Activated CD8-positive, alpha-beta T cell treated with anti-CD3 and anti-CD28 coated beads, Interleukin-2, amount 10 ng/mL, durations not matched to agents 7 days and 5 days (primary cell): ENCODE data around the gene CPD. TPM values are rescaled to one million over a fixed set of nuclear protein-coding genes. Genes with fewer than 3 reads are reported as not detected.

Experiments
- ATAC-seq: fragments of 150-1000 bp; cut with Tn5 transposase; one replicate; pipeline ENCODE4 v1.10.0; 2021; ENCODE audit warnings: moderate library complexity
- CTCF ChIA-PET: fragments of 350-600 bp; sonication (Branson Sonifier 250); formaldehyde crosslinking; loops from one replicate; lab custom pipeline; 2021; ENCODE audit warnings: antibody characterized with exemption; lab: Charles Lee
- POLR2A ChIA-PET: fragments of 350-600 bp; sonication (Branson Sonifier 250); formaldehyde crosslinking; loops from one replicate; lab custom pipeline; 2021; ENCODE audit warnings: antibody characterized with exemption; lab: Charles Lee
- DNase-seq: peaks from one replicate; pipeline ENCODE4 v3.0.0-alpha.2; 2020
- H3K27ac Mint-ChIP-seq: one replicate; pipeline ENCODE4 v1.8.0; 2021; ENCODE audit warnings: mild to moderate bottlenecking, mixed read lengths
- H3K27me3 Mint-ChIP-seq: one replicate; pipeline ENCODE4 v1.8.0; 2021; ENCODE audit warnings: low read depth, mixed read lengths
- H3K36me3 Mint-ChIP-seq: one replicate; pipeline ENCODE4 v1.8.0; 2021; ENCODE audit warnings: low read depth, mixed read lengths
- H3K4me1 Mint-ChIP-seq: one replicate; pipeline ENCODE4 v1.8.0; 2021; ENCODE audit warnings: low read depth, mixed read lengths
- H3K4me3 Mint-ChIP-seq: one replicate; pipeline ENCODE4 v1.8.0; 2021; ENCODE audit warnings: mild to moderate bottlenecking, mixed read lengths
- H3K9me3 Mint-ChIP-seq: one replicate; pipeline ENCODE4 v1.8.0; 2022; ENCODE audit warnings: mixed read lengths; ENCODE audit not compliant: insufficient read depth
- total RNA-seq, 2 experiments: library from RNA; stranded (reverse); gene quantifications; one replicate each; pipeline ENCODE4 v1.2.3, GENCODE V29; 2021

The CPD gene
- total RNA-seq, 2 experiments from 2014 or later, result 18.6 to 19.1 TPM

DNA sequence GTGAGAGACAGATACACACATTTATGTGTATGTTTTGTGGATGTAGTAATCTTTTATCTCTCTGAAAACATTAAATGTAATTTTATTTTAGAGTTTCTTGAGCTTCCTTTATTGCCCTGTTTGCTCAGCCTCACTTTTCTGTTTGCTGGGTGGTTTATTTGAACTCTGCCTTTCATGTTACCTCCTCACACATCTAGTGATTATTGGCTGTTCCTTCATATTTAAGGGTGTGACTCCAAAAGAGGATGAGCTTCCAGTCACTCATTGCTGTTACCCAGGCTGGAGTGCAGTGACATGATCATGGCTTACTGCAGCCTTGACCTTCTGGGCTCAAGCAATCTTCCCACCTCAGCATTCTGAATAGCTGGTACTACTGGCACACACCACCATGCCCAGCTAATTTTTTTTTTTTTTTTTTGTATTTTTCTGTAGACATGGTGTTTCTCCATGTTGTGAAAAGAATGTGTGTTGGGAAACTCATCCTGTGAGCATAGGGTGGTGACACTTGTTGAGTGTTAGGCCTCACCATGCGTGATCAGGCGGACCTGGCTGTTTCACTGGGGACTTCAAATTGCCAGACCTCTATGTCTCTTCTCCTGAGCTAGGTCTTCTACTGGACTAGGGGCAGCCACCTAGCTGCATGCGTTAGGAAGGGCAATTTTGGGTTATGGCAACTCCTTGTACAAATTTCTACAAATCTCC, 136.3 kb downstream of the CPD start:
- H3K27me3 Mint-ChIP-seq, result no peaks in the 10 kb centered on the region
- ChIA-PET POLR2A (no interaction called here), CTCF (interaction anchor here (1.4 kb wide), 1 partner anchor 39 kb away, joined by 3 read pairs; the partner anchor contains the start of gene GOSR1)
- H3K4me3 Mint-ChIP-seq, result no peak overlapping the region
- no peaks in the 10 kb centered on the region for H3K9me3 Mint-ChIP-seq
- ATAC-seq (no peak), DNase-seq (no peak)
- no peaks in the 10 kb centered on the region for H3K4me1 Mint-ChIP-seq
- no peak overlapping the region for H3K27ac Mint-ChIP-seq
- H3K36me3 Mint-ChIP-seq, result peaks cover 23% of the 10 kb centered on the region

DNA sequence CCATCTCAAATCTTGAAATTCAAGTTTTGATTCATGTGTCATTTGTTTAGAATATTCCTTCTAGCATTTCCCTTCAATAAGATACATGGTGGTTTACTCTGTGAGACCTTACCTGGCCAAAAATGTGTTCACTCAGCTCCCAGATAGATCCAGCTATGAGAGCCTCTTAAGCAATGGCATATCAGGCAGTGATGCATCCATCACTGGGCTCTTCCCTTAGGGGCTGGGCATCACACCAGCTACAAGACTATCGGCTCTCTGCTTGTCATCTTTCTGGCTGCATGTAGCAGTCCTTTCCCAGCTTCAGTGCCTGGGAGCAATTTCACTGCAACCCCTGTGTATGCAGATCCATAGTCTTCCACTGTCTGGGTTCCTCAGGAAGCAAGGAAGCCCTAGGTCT, 139.1 kb downstream of the CPD start:
- ChIA-PET POLR2A (no interaction called here), CTCF (no interaction called here)
- no peak for DNase-seq
- H3K4me3 Mint-ChIP-seq, result no peak overlapping the region
- H3K27me3 Mint-ChIP-seq, result no peaks in the 10 kb centered on the region
- H3K36me3 Mint-ChIP-seq, result peaks cover 33% of the 10 kb centered on the region
- H3K4me1 Mint-ChIP-seq, result no peaks in the 10 kb centered on the region
- no peaks in the 10 kb centered on the region for H3K9me3 Mint-ChIP-seq
- ATAC-seq, result no peak
- no peak overlapping the region for H3K27ac Mint-ChIP-seq

DNA sequence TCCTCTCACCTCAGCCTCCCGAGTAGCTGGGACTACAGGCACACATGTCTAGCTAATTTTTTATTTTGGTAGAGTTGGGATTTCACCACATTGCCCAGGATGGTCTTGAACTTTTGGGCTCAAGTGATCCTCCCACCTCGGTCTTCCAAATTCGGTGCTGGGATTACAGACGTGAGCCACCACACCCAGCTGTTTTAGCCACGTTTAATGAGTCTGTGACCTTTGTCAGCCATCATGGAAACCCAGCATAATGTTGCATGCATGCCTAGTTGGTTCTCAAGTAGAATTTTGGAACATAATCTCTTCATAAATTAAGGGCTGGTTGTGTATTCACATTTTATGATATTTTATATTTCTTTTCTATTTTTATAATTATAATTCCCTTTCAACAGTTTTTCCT, 140.4 kb downstream of the CPD start:
- Mint-ChIP-seq H3K9me3 (no peaks in the 10 kb centered on the region), H3K27me3 (no peaks in the 10 kb centered on the region), H3K27ac (no peak overlapping the region), H3K4me3 (no peak overlapping the region), H3K4me1 (no peaks in the 10 kb centered on the region), H3K36me3 (peaks cover 31% of the 10 kb centered on the region)
- no peak for DNase-seq
- CTCF ChIA-PET, result no interaction called here
- ATAC-seq, result no peak
- POLR2A ChIA-PET, result no interaction called here

Other genes with a start within 250 kb of the CPD start
- under 1 TPM in 1 of 2 experiments, not detected in 1; 0.10 TPM for gene SLC6A4, start 143.2 kb upstream of the CPD start, total RNA-seq
- gene BLMH, start 87.0 kb upstream of the CPD start, total RNA-seq, result 10 to 100 TPM; 57.9 to 61.1 TPM
- gene TMIGD1, start 44.9 kb upstream of the CPD start, total RNA-seq, result not detected
- 10 to 100 TPM; 41.5 to 44.0 TPM for gene GOSR1, start 98.5 kb downstream of the CPD start, total RNA-seq